GM21367 (cell line): ENCODE measurements around the gene NR2C2.
"Not testable (repeated sequence)": the region's sequence is repeated elsewhere in the genome, so short reads cannot be mapped to it uniquely, and the experiment has no call there.

ENCODE experiments used
- ATAC-seq: cut with Tn5 transposase; IDR thresholded peaks from one replicate; pipeline ENCODE4 v1.9.1; 2021; ENCODE audit not compliant: unreplicated experiment

NR2C2 gene

DNA sequence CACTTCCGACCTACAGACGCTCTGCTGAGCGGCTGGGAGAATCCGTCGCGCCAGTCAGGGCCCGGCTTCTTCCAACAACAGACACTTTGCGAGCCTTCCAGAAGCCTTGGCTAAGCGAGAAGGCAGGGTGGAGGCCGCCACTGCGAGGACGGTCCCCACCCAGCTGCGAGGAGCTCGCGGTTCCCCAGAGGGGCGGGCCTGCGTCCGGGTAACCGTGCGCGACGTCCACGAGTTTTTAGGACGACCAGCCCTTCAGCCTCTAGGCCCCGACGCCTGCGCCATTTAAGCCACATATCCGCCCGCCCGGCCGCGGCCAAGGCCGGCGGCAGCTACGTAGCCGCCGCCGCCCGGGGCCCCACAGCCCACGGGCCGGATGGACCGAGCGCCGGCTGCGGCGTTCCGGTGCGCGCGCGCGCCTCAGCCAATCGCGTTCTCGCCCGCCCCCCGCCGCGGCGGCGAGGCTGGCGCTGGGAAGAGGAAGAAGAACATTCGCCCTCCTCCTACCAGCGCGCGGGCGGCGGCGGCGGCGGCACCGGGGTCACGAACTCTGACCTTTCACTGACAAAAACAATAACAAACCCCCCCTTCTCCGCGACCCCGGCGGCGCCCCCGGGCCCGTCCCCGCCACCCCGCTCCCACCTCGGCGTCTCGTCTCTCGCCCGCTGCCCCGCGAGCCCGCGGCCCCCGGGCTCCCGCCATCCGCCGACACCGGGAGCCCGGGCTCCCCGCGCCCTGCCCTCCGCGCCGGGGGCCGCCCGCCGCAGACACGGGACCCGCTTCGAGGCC, at the start of gene NR2C2:
TSS of gene NR2C2 (plus strand) at position 484 of the 786 bp plus-strand sequence. CDS start 56,332 bp downstream, outside the sequence.
- ATAC-seq, result peak; percentile 50

GRCh38 chr3:14898929-14899328, 48.5 kb upstream of the NR2C2 start:
- no peak for ATAC-seq

- no peak for ATAC-seq
Measured at GRCh38 chr3:14899993-14900618, 47.3 kb upstream of the NR2C2 start.

- ATAC-seq, result no peak
Measured at GRCh38 chr3:14900881-14901873, 46.2 kb upstream of the NR2C2 start.

GRCh38 chr3:14902719-14903118, 44.7 kb upstream of the NR2C2 start:
- ATAC-seq, result no peak

DNA sequence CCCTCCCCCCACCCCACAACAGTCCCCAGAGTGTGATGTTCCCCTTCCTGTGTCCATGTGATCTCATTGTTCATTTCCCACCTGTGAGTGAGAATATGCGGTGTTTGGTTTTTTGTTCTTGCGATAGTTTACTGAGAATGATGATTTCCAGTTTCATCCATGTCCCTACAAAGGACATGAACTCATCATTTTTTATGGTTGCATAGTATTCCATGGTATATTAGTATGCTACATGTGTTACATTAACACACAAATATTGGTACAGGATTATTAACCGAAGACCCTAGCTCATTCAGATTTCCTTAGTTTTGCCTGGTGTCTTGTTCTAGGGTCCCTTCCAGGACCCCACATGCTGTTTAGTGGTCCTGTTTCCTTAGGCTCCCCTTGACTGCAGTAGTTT, 43.9 kb upstream of the NR2C2 start:
- not testable (repeated sequence) for ATAC-seq

DNA sequence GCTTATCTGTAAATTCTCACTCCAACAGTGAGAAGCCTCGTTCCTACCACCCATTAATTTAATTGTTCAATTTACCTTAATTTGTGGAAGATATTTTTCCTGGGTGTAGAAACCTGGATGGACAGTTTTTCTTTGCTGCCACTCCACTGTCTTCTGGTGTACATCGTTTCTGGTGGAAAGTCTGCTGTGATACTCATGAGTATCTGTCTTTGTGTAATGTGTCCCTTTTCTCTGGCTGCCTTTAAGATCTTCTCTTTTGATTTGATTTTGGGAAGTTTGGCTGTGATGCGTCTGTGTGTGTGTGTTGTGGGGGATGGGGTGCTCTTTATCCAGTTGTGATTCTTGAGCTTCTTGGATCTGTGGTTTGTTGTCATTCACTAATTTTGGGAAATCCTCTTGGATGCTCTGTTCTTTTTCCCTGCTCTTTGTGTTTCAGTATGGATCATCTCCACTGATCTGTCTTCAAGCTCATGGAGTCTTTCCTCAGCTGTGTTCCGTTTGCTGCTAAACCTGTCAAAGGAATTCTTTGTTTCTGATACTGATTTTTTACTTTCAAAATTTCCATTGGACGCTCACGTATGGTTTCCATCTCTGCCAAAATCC, 42.2 kb upstream of the NR2C2 start:
- no peak for ATAC-seq

DNA sequence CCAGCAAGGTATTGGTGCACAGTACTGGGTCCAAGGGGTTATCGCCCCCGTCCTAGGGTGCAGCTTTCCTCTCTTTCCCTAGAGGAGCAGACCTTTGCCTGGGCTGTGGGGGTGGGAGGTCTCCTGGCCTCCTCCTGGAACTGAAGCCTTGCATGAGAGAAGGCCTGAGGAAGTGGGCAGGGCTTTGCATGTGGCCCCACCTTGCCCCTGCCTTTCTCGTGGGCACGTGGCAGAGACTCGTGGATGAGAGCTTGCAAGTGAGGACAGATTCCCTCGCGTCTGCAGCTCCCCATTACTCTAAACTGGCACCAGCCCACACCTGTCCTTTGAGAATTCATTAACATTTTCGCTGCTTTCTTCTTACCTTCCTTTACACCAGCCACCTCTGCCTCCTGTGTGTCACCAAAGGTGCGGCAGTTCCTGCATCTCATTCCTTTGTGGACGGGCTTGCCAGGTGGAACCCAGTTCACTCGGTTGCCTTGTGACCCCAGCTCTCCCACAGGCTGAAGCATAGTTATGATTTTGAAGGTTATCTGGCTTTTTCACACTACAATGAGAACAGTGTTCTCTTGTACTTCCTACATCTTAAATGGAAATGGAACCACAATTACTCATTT, 40.9 kb upstream of the NR2C2 start:
- no peak for ATAC-seq

GRCh38 chr3:14907043-14907966, 40.1 kb upstream of the NR2C2 start:
- no peak for ATAC-seq

GRCh38 chr3:14909250-14909649, 38.1 kb upstream of the NR2C2 start:
- ATAC-seq, result no peak

DNA sequence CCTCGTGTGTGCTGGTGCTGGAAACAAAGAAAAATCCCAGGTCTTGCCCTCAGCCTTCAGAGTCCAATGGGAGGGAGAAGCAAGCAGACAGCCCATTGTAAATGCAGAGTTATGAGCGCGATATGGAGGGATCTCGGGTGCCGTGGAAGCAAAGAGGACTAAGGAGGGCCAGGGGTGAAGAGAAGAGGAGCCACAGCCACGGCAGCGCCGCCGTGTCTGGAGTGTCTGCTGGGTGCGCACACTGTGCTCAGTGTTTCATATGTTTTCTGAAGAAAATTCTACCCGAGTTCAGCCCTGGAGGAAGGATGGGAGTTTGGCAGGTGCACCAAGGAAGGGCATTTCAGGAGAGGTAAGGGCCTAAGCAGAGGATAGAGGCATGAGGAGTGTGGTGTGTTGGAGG, 35.7 kb upstream of the NR2C2 start:
- no peak for ATAC-seq

GRCh38 chr3:14913071-14913925, 34.1 kb upstream of the NR2C2 start:
- ATAC-seq, result no peak

GRCh38 chr3:14913926-14914778, 33.2 kb upstream of the NR2C2 start:
- no peak for ATAC-seq

- ATAC-seq, result no peak
Measured at GRCh38 chr3:14914779-14915117, 32.6 kb upstream of the NR2C2 start.

GRCh38 chr3:14915636-14916222, 31.7 kb upstream of the NR2C2 start:
- ATAC-seq, result no peak

- ATAC-seq, result no peak
Measured at GRCh38 chr3:14918356-14918860, 29.0 kb upstream of the NR2C2 start.

GRCh38 chr3:14920536-14920935, 26.8 kb upstream of the NR2C2 start:
- ATAC-seq, result no peak
